ENCODE measurements around the gene PDE10A. TPM values are rescaled to one million over a fixed set of nuclear protein-coding genes. Genes with fewer than 3 reads are reported as not detected.

The PDE10A gene
- total and polyA plus RNA-seq, 4 donors = 1.0 to 6.2 (median 3.0) TPM

DNA sequence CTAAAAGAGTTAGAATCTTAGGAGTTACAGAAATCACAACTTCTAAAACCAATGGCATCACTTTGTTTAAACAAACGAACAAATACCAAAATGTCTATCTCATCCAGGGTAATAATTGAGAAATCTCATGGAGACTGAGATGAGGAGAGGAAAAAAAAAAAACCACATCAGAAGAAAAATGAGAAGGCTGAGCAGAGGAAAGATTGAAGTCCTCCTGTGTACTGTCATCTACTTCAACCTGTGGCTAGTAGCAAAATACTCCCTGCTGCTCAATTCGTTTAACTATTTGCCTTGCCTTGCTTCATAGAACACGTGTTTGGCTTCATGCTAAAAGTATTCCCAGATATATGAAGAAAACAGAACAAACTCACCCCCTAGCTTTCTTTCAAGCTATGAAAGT is 143.7 kb downstream of the PDE10A start:
- no peaks in the 10 kb centered on the region for H3K36me3 ChIP-seq (ENCODE audit: control insufficient read depth in 4 of 4, insufficient read depth in 4 of 4, low read length in 4 of 4)

DNA sequence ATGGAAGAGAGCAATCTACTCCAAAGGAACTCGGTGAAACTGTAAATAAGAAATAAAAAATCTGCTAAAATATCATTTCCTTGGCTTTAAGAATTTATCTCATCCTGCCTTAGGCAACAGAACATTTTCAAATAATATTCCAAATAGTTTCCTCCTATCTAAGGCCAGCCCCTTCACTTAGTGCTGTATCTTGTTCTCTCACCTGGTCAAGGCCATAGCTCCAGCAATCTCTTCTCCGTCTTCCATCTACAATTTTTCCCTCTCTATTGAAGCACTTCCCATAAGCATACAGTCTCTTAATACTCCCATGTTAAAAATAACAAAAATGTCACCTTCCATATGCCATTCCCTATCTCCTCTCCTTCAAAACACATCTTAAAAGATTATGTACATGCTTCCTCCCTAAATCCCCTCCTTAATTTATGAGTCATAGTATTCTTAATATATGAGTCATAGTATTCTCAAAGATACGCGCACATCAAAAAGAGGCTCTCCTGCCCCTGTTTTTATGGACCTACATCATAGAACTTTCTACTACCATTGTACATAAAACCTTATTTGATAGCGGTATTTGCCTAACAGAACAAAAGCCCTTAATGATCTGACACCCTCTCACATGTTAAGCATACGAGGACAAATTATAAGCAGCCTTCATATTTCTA is 146.9 kb downstream of the PDE10A start:
- 90 to 95% methylated on average over 6 of the region's 6 CpGs for WGBS, 2 donors
- ATAC-seq (ENCODE audit: insufficient read depth, low FRiP score) = no peak
- DNase-seq = no peak

More for the DNA sequence above, 143.7 kb downstream of the PDE10A start:
- DNase-seq (no peak), ATAC-seq (ENCODE audit: insufficient read depth, low FRiP score) (no peak)
- no peak overlapping the region for H3K27ac ChIP-seq (ENCODE audit: low read depth in 1 of 2, low read length in 1 of 2)
- H3K9me3 ChIP-seq (ENCODE audit: control insufficient read depth in 4 of 4, insufficient read depth in 3 of 4, low read length in 3 of 4) = no peaks in the 10 kb centered on the region
- H3K27me3 ChIP-seq (ENCODE audit: control insufficient read depth in 3 of 3, insufficient read depth in 3 of 3, low read length in 2 of 3) = no peaks in the 10 kb centered on the region
- H3K4me3 ChIP-seq = no peak overlapping the region
- TF ChIP-seq, protein P1, sequence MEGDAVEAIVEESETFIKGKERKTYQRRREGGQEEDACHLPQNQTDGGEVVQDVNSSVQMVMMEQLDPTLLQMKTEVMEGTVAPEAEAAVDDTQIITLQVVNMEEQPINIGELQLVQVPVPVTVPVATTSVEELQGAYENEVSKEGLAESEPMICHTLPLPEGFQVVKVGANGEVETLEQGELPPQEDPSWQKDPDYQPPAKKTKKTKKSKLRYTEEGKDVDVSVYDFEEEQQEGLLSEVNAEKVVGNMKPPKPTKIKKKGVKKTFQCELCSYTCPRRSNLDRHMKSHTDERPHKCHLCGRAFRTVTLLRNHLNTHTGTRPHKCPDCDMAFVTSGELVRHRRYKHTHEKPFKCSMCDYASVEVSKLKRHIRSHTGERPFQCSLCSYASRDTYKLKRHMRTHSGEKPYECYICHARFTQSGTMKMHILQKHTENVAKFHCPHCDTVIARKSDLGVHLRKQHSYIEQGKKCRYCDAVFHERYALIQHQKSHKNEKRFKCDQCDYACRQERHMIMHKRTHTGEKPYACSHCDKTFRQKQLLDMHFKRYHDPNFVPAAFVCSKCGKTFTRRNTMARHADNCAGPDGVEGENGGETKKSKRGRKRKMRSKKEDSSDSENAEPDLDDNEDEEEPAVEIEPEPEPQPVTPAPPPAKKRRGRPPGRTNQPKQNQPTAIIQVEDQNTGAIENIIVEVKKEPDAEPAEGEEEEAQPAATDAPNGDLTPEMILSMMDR (IDR thresholded peaks at IDR 0.05; ENCODE audit: control extremely low read depth, extremely low read depth) = no peak
- H3K4me1 ChIP-seq (ENCODE audit: control insufficient read depth in 5 of 5, insufficient read depth in 5 of 5, low read length in 5 of 5) = no peaks in the 10 kb centered on the region
- no peak overlapping the region for H3K9ac ChIP-seq (ENCODE audit: insufficient read depth in 1 of 2, low read length in 2 of 2)
- 83 to 91% methylated on average over 3 of the region's 3 CpGs for WGBS, 2 donors

DNA sequence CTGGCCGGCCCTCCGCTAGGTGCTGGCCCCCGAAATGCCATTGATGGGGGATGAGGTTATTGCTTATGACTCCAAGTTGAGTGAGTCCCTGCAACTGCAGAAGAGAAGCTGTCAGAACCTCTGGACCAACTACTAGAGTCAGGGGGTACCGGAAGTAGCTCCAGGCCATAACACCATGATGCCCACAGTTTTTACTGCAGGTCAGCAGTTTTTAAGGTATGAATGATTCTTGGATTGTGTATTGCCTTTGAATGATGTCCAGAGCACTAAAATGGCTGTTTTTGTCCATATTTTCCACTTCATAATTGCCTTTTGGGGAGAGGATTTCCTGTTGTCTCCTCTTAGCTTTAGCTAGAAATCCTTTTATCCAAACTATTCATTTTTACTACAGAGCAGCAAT is 148.4 kb downstream of the PDE10A start:
- H3K4me1 ChIP-seq (ENCODE audit: control insufficient read depth in 5 of 5, insufficient read depth in 5 of 5, low read length in 5 of 5) = no peaks in the 10 kb centered on the region
- H3K27ac ChIP-seq (ENCODE audit: low read depth in 1 of 2, low read length in 1 of 2) = no peak overlapping the region
- ATAC-seq (ENCODE audit: insufficient read depth, low FRiP score) (no peak), DNase-seq (no peak)
- no peak overlapping the region for H3K4me3 ChIP-seq
- no peaks in the 10 kb centered on the region for H3K9me3 ChIP-seq (ENCODE audit: control insufficient read depth in 4 of 4, insufficient read depth in 3 of 4, low read length in 3 of 4)
- H3K36me3 ChIP-seq (ENCODE audit: control insufficient read depth in 4 of 4, insufficient read depth in 4 of 4, low read length in 4 of 4) = no peaks in the 10 kb centered on the region
- H3K9ac ChIP-seq (ENCODE audit: insufficient read depth in 1 of 2, low read length in 2 of 2) = no peak overlapping the region
- TF ChIP-seq, protein P1 (IDR thresholded peaks at IDR 0.05; ENCODE audit: control extremely low read depth, extremely low read depth) = no peak
- no peaks in the 10 kb centered on the region for H3K27me3 ChIP-seq (ENCODE audit: control insufficient read depth in 3 of 3, insufficient read depth in 3 of 3, low read length in 2 of 3)
- WGBS, 2 donors = 97 to 98% methylated on average over 4 of the region's 4 CpGs

More for the DNA sequence above, 146.9 kb downstream of the PDE10A start:
- Histone ChIP-seq H3K9me3 (ENCODE audit: control insufficient read depth in 4 of 4, insufficient read depth in 3 of 4, low read length in 3 of 4) (no peaks in the 10 kb centered on the region), H3K4me1 (ENCODE audit: control insufficient read depth in 5 of 5, insufficient read depth in 5 of 5, low read length in 5 of 5) (no peaks in the 10 kb centered on the region), H3K27me3 (ENCODE audit: control insufficient read depth in 3 of 3, insufficient read depth in 3 of 3, low read length in 2 of 3) (no peaks in the 10 kb centered on the region), H3K4me3 (no peak overlapping the region), H3K9ac (ENCODE audit: insufficient read depth in 1 of 2, low read length in 2 of 2) (no peak overlapping the region), H3K27ac (ENCODE audit: low read depth in 1 of 2, low read length in 1 of 2) (no peak overlapping the region), H3K36me3 (ENCODE audit: control insufficient read depth in 4 of 4, insufficient read depth in 4 of 4, low read length in 4 of 4) (no peaks in the 10 kb centered on the region)
- TF ChIP-seq, protein P1 (IDR thresholded peaks at IDR 0.05; ENCODE audit: control extremely low read depth, extremely low read depth) = no peak

DNA sequence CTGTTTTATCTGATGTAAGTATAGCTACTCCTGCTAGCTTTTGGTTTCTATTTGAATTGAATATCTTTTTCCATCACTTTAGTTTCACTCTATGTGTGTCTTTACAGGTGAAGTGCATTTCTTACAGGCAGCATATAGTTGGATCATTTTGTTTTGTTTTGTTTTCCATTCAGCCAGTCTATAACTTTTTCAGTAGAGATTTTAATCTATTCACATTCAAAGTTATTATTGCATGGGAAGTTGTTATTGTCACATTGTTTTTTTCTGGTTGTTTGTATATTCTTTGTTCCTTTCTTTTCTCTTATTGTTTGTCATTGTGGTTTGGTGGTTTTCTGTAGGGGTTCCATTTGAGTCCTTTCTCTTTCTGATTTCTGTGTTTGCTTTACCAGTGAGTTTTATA is 151.2 kb downstream of the PDE10A start:
- Histone ChIP-seq H3K27ac (ENCODE audit: low read depth in 1 of 2, low read length in 1 of 2) (no peak overlapping the region), H3K4me1 (ENCODE audit: control insufficient read depth in 5 of 5, insufficient read depth in 5 of 5, low read length in 5 of 5) (peaks cover 0 to 7% (median 0%) of the 10 kb centered on the region in 5 donors), H3K9me3 (ENCODE audit: control insufficient read depth in 4 of 4, insufficient read depth in 3 of 4, low read length in 3 of 4) (no peaks in the 10 kb centered on the region), H3K9ac (ENCODE audit: insufficient read depth in 1 of 2, low read length in 2 of 2) (no peak overlapping the region), H3K27me3 (ENCODE audit: control insufficient read depth in 3 of 3, insufficient read depth in 3 of 3, low read length in 2 of 3) (no peaks in the 10 kb centered on the region), H3K4me3 (no peak overlapping the region), H3K36me3 (ENCODE audit: control insufficient read depth in 4 of 4, insufficient read depth in 4 of 4, low read length in 4 of 4) (no peaks in the 10 kb centered on the region)
- TF ChIP-seq, protein P1 (IDR thresholded peaks at IDR 0.05; ENCODE audit: control extremely low read depth, extremely low read depth) = no peak
- ATAC-seq (ENCODE audit: insufficient read depth, low FRiP score) (no peak), DNase-seq (no peak)
